ENCODE results near the gene UGT3A2.

DNA sequence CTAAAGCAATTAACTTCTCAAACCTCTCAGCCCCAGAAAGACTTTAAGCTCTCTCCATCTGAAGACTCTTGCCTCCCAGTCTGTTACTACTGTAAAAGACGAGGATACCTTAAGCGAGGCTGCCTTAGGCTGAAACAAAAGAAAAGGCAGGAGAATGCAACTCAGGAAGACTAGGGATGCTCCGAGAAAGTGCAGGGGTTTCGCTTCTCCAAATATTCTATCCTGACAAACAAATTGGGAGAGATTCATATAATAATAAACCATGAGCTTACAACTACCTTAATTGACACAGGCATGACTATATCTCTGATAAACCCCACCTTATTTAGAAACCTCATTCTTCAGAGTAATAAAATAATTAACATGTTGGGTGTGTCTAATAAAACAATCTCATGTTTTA is 70.6 kb downstream of the UGT3A2 start:
- TF ChIP-seq, protein P1, sequence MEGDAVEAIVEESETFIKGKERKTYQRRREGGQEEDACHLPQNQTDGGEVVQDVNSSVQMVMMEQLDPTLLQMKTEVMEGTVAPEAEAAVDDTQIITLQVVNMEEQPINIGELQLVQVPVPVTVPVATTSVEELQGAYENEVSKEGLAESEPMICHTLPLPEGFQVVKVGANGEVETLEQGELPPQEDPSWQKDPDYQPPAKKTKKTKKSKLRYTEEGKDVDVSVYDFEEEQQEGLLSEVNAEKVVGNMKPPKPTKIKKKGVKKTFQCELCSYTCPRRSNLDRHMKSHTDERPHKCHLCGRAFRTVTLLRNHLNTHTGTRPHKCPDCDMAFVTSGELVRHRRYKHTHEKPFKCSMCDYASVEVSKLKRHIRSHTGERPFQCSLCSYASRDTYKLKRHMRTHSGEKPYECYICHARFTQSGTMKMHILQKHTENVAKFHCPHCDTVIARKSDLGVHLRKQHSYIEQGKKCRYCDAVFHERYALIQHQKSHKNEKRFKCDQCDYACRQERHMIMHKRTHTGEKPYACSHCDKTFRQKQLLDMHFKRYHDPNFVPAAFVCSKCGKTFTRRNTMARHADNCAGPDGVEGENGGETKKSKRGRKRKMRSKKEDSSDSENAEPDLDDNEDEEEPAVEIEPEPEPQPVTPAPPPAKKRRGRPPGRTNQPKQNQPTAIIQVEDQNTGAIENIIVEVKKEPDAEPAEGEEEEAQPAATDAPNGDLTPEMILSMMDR (conservative IDR thresholded peaks at IDR 0.05; ENCODE audit: low read length), result no peak
- TF ChIP-seq EZH2phosphoT487 (IDR thresholded peaks at IDR 0.05; ENCODE audit: borderline replicate concordance), result no peak

All from Loucy (cell line).